Activated CD4-positive, alpha-beta T cell treated with anti-CD3 and anti-CD28 coated beads, Interleukin-2, amount 10 ng/mL, durations not matched to agents 24 days and 14 days (primary cell): ENCODE data around the gene CPED1. TPM values are rescaled to one million over a fixed set of nuclear protein-coding genes. Genes with fewer than 3 reads are reported as not detected.
"Not testable (repeated sequence)": the region's sequence is repeated elsewhere in the genome, so short reads cannot be mapped to it uniquely, and the experiment has no call there.

Source experiments
- DNase-seq: peaks from one replicate; pipeline ENCODE4 v3.0.0; 2022
- H3K27ac Mint-ChIP-seq: one replicate; pipeline ENCODE4 v1.8.0; 2022; ENCODE audit warnings: mild to moderate bottlenecking, mixed read lengths
- H3K27me3 Mint-ChIP-seq: one replicate; pipeline ENCODE4 v1.8.0; 2022; ENCODE audit warnings: mixed read lengths
- H3K36me3 Mint-ChIP-seq: one replicate; pipeline ENCODE4 v1.8.0; 2022; ENCODE audit warnings: low read depth, mild to moderate bottlenecking, mixed read lengths
- H3K4me1 Mint-ChIP-seq: one replicate; pipeline ENCODE4 v1.8.0; 2021; ENCODE audit warnings: mixed read lengths
- H3K4me3 Mint-ChIP-seq: one replicate; pipeline ENCODE4 v1.8.0; 2022; ENCODE audit warnings: mild to moderate bottlenecking, moderate library complexity, mixed read lengths
- H3K9me3 Mint-ChIP-seq: one replicate; pipeline ENCODE4 v1.8.0; 2021; ENCODE audit warnings: mixed read lengths
- intact Hi-C: fragments of 100-400 bp; cut with micrococcal nuclease; formaldehyde crosslinking; loops from one replicate; pipeline ENCODE4 v1.15.1; 2023
- total RNA-seq: library from RNA; stranded (reverse); gene quantifications from 2 replicates; pipeline ENCODE4 v1.2.3, GENCODE V29; 2022

Gene CPED1
- total RNA-seq, 1 donor from 2014 or later: not detected

DNA sequence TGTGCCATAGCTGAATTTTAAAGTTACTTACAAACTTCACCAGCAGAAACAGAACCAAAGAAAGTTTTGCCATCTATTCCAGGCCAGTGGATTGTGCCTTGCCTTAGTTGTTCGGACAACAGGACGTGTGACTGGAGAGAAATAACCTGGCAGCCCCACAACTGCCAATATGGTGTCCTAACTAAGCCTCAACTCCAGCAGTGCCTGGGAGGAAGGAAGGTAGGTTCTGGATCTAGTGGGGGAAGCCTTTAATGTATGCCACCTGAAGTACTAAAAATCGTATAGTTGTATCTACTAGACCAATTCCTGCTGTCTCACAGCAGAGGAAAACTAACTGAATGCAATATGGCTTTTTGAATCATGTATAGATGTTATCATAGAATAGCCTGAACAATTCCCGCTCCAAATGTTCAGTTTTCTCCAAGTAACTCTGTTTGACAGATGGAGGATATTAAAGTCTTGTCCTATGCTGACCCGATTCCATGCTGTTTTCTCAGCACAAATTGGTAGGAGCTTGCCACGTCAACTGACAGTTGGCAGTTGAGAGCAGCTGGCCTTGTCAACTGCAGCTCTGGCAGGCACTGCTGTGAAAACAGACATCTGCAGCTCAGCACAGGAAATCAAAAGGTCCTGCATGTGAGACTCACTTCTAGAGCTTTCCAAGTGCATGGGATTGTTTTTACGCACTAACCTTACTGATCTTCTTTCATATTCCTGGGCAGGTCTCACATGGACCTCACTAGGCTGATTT, 255.8 kb downstream of the CPED1 start:
- Mint-ChIP-seq H3K27ac (no peak overlapping the region), H3K4me3 (no peak overlapping the region), H3K9me3 (no peaks in the 10 kb centered on the region), H3K36me3 (no peaks in the 10 kb centered on the region), H3K27me3 (no peaks in the 10 kb centered on the region), H3K4me1 (no peaks in the 10 kb centered on the region)
- DNase-seq: no peak
- intact Hi-C loops: no loop called here

DNA sequence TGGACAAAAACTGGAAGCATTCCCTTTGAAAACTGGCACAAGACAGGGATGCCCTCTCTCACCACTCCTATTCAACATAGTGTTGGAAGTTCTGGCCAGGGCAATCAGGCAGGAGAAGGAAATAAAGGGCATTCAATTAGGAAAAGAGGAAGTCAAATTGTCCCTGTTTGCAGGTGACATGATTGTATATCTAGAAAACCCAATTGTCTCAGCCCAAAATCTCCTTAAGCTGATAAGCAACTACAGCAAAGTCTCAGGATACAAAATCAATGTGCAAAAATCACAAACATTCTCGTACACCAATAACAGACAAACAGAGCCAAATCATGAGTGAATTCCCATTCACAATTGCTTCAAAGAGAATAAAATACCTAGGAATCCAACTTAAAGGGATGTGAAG, 262.9 kb downstream of the CPED1 start:
- H3K4me3 Mint-ChIP-seq, H3K27ac Mint-ChIP-seq, H3K36me3 Mint-ChIP-seq, H3K27me3 Mint-ChIP-seq, intact Hi-C loops, H3K4me1 Mint-ChIP-seq, DNase-seq, H3K9me3 Mint-ChIP-seq: not testable (repeated sequence)

DNA sequence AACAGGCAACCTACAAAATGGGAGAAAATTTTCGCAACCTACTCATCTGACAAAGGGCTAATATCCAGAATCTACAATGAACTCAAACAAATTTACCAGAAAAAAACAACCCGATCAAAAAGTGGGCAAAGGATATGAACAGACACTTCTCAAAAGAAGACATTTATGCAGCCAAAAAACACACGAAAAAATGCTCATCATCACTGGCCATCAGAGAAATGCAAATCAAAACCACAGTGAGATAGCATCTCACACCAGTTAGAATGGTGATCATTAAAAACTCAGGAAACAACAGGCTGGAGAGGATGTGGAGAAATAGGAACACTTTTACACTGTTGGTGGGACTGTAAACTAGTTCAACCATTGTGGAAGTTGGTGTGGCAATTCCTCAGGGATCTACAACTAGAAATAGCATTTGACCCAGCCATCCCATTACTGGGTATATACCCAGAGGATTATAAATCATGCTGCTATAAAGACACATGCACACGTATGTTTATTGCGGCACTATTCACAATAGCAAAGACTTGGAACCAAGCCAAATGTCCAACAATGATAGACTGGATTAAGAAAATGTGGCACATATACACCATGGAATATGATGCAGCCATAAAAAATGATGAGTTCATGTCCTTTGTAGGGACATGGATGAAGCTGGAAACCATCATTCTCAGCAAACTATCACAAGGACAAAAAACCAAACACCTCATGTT, 264.2 kb downstream of the CPED1 start:
- DNase-seq, H3K27me3 Mint-ChIP-seq, H3K4me1 Mint-ChIP-seq, H3K36me3 Mint-ChIP-seq, H3K4me3 Mint-ChIP-seq, H3K27ac Mint-ChIP-seq, intact Hi-C loops, H3K9me3 Mint-ChIP-seq: not testable (repeated sequence)

DNA sequence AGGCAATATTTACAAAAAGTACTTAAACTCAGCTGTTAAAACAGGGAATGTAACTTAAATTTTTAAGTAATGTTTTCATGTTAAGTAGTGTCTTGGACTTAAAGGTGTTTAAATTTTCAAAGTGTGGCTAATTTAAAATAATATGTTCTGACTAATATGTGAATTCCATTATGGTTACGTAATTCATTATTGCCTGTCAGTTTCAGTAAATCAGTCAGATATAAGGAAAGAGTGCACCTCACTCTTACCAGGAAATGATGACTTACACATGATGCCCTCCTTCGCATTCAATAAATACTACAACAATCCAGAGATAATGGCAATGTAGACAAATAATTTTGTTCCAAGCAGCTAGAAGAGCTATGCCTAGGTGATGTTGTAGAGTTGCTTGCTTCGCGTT, 271.3 kb downstream of the CPED1 start:
- H3K9me3 Mint-ChIP-seq: no peaks in the 10 kb centered on the region
- DNase-seq: no peak
- peaks cover 1% of the 10 kb centered on the region for H3K27me3 Mint-ChIP-seq
- intact Hi-C loops: no loop called here
- H3K36me3 Mint-ChIP-seq: no peaks in the 10 kb centered on the region
- H3K27ac Mint-ChIP-seq: no peak overlapping the region
- no peak overlapping the region for H3K4me3 Mint-ChIP-seq
- no peaks in the 10 kb centered on the region for H3K4me1 Mint-ChIP-seq

DNA sequence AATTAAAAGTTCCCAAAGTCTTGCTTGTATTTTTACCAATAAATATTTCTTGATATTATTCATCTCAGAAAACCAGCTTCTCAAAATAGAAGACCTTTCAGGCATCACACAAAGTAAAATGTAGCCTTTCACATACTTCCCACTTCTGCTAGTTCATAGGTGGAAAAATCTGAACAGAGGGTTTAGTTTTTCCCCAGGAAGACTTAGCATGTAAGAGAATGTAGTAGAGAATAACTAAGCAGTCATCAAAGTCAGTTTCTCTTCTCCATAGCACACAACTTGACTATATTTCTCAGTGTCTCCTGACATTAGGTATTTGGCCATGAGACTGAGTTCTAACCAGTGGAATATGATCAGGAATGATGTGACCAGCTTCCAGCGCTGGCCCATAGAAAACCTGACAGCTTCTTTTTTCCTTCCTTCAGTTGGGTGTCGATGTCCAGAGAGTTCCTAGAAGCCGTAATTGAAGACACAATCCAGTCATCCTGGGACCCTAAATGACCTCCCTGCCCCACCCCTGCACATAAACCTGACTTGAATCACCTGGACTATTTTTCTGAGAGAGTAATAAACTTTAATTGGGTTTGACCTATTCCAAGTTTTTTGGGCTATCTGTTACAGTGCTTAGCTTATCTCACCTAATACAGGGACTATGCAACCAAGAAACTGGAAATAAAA, 272.8 kb downstream of the CPED1 start:
- no peaks in the 10 kb centered on the region for H3K36me3 Mint-ChIP-seq
- H3K9me3 Mint-ChIP-seq: no peaks in the 10 kb centered on the region
- H3K27ac Mint-ChIP-seq: no peak overlapping the region
- no peak for DNase-seq
- intact Hi-C loops: no loop called here
- no peaks in the 10 kb centered on the region for H3K27me3 Mint-ChIP-seq
- no peaks in the 10 kb centered on the region for H3K4me1 Mint-ChIP-seq
- no peak overlapping the region for H3K4me3 Mint-ChIP-seq

DNA sequence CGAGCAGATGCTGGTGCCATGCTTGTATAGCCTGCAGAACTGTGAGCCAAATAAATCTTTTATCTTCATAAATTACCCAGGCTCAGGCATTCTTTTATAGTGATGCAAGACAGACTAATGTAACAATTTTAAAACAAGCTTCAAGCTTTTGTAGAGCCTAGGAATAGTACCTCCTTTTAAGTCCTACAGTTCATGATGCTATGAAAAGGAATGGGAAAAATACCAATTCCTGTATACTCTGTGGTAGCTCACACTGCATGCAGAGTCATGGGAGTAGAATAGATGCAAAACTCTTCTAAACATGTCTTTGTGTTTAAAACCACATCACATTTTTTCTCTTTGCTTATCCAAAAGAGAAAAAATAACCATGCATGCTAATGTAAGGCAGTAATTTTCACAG, 273.7 kb downstream of the CPED1 start:
- DNase-seq: no peak
- Mint-ChIP-seq H3K4me1 (no peaks in the 10 kb centered on the region), H3K36me3 (no peaks in the 10 kb centered on the region), H3K9me3 (no peaks in the 10 kb centered on the region), H3K27ac (no peak overlapping the region), H3K4me3 (no peak overlapping the region), H3K27me3 (peaks cover 2% of the 10 kb centered on the region)
- intact Hi-C loops: no loop called here

DNA sequence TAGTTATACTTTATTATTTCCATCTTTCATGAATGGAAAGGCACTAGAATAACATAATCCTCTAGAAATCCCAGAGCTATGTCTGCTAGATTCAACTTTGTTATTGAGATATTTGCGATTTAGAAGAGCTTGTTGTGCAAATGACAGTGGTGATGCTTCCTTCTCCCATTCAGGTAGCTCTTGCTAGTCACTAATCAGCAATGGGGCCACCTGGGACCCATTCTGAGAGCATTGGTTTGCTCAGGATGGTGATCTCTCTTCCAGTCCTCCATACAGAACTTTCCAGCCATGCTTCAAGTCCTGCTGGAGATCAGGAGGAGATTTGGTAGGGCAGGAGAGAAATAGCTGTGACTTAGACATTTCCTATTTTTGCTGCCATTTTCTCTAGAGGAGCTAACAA, 274.5 kb downstream of the CPED1 start:
- Mint-ChIP-seq H3K27me3 (peaks cover 4% of the 10 kb centered on the region), H3K4me3 (no peak overlapping the region), H3K4me1 (no peaks in the 10 kb centered on the region), H3K9me3 (no peaks in the 10 kb centered on the region), H3K27ac (no peak overlapping the region), H3K36me3 (no peaks in the 10 kb centered on the region)
- DNase-seq: no peak
- intact Hi-C loops: no loop called here

DNA sequence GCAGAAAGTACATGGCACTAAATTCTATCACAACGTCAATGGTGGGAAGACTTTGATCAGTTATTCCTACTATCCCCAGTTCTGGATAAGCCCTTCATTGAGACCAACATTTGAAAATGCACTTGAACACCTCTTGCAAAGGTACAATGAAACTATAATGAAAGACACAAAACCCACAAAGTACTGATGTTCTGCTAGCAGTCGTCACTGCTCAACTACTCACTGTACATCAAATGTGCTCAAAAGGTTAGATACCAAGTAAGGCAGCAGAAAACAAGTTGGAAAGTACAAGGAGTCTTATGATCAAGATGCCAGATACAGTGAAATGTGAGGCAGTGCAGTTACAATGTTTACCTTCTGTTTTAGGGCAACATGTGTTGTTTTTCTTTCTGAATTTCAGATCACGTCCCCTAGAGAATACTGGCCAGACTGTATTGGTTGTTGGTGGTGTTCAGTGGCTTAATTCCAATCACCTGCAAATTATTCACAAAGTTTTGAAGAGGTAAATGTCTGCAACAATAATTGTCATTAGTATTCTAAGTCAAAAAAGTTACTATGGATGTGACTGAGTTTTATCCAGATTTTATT, 277.9 kb downstream of the CPED1 start:
- Mint-ChIP-seq H3K4me1 (peaks cover 4% of the 10 kb centered on the region), H3K27ac (no peak overlapping the region), H3K36me3 (no peaks in the 10 kb centered on the region), H3K9me3 (peaks cover 4% of the 10 kb centered on the region), H3K4me3 (no peak overlapping the region), H3K27me3 (peaks cover 7% of the 10 kb centered on the region)
- no peak for DNase-seq
- intact Hi-C loops: no loop called here

DNA sequence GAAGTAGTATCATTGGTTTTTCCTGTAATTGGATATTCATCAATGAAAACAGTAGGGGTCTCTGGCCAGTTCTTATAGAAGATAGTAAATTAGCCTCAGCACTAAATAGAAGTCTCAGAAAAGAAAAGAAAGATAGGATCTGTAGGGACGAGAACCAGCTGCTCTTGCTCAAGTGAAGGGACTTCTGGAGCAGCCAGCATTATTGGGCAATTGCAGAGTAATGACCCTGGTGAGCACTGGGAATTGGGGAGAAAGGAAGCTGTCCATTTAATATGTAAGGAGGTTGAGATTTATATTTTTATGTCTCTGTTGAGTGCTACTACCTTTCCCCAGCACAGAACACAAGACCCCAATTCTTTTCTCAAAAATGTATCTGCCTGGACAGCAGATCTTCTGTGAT, 279.1 kb downstream of the CPED1 start:
- DNase-seq: no peak
- intact Hi-C loops: no loop called here
- H3K27me3 Mint-ChIP-seq: peaks cover 7% of the 10 kb centered on the region
- H3K27ac Mint-ChIP-seq: no peak overlapping the region
- no peak overlapping the region for H3K4me3 Mint-ChIP-seq
- no peaks in the 10 kb centered on the region for H3K36me3 Mint-ChIP-seq
- peaks cover 8% of the 10 kb centered on the region for H3K4me1 Mint-ChIP-seq
- H3K9me3 Mint-ChIP-seq: peaks cover 4% of the 10 kb centered on the region

DNA sequence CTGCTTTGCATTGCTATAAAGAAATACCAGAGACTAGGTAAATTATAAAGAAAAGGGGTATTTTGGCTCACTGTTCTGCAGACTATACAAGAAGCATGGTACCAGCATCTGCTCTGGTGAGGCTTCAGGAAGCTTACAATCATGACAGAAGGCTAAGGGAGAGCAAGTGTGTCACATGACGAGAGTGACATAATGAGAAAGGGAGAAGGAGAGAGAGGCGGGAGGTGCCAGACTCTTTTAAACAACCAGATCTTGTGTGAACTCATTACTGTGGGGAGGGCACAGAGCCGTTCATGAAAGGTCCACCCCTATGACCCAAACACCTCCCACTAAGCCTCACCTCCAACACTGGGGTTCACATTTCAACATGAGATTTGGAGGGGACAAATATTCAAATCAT, 281.3 kb downstream of the CPED1 start:
- no peaks in the 10 kb centered on the region for H3K36me3 Mint-ChIP-seq
- H3K9me3 Mint-ChIP-seq: peaks cover 4% of the 10 kb centered on the region
- peaks cover 10% of the 10 kb centered on the region for H3K27me3 Mint-ChIP-seq
- intact Hi-C loops: no loop called here
- peaks cover 10% of the 10 kb centered on the region for H3K4me1 Mint-ChIP-seq
- no peak overlapping the region for H3K4me3 Mint-ChIP-seq
- no peak for DNase-seq
- no peak overlapping the region for H3K27ac Mint-ChIP-seq

DNA sequence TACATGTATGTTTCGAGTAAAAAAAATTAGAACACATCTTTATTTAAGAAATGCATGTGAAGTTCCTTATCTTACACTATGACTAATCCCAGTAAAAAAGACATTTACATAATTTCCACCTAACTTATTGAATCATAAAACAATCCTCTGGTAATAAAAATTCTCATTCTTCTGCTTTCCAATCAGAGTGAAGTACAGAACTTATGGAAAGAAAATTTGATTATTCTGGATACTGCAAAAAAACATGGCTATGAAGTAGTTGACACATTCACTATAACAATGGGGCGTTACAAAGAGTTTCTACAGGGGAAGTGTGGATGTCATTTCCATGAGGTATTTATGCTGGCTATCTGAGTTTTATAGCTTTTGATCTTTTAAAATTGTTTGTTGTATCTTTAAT, 282.6 kb downstream of the CPED1 start:
- intact Hi-C loops: no loop called here
- Mint-ChIP-seq H3K27ac (no peak overlapping the region), H3K4me3 (no peak overlapping the region), H3K4me1 (peaks cover 10% of the 10 kb centered on the region), H3K9me3 (peaks cover 4% of the 10 kb centered on the region), H3K36me3 (no peaks in the 10 kb centered on the region), H3K27me3 (peaks cover 13% of the 10 kb centered on the region)
- no peak for DNase-seq

DNA sequence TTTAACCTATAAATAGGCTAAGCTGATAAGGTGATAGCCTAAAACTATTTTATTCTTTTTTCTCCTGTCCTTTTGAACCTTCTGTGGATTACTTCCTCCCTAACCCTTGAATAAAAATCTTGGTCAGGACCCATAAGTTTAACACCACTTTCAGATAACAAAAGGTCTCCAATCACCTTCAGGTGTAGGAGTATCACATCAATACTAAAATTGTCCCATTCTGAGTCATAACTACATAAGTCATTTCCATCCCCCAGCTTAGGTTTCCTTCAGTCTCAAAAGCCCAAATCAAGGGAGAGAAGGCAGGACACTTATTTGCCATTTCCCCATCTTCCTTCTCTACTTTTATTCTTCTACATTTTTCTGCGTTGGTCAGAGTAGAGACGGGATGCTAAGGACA, 283.4 kb downstream of the CPED1 start:
- Mint-ChIP-seq H3K27ac (no peak overlapping the region), H3K9me3 (peaks cover 4% of the 10 kb centered on the region), H3K4me3 (no peak overlapping the region), H3K36me3 (no peaks in the 10 kb centered on the region), H3K27me3 (peaks cover 16% of the 10 kb centered on the region), H3K4me1 (peaks cover 10% of the 10 kb centered on the region)
- intact Hi-C loops: no loop called here
- no peak for DNase-seq

DNA sequence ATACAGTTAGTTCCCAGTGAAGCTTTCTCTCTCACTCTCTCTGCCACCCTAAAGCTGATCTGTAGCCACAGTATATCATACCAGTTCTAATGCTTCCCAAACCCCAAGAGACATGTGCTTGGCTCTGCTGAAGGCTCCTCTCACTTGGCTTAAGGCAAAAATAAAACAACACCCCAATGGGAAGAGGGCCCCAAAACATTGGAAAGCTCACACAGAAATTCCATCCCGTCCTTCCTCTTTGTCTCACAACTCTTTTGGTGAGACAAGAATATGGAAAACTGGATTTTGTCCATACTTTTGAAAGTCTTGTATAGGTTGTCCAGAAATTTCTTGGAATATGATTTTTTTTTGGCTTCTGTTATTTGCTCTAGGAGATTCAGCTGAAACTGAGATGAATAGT, 284.2 kb downstream of the CPED1 start:
- Mint-ChIP-seq H3K27me3 (peaks cover 22% of the 10 kb centered on the region), H3K27ac (no peak overlapping the region), H3K9me3 (peaks cover 4% of the 10 kb centered on the region), H3K36me3 (no peaks in the 10 kb centered on the region), H3K4me3 (no peak overlapping the region), H3K4me1 (peaks cover 11% of the 10 kb centered on the region)
- intact Hi-C loops: no loop called here
- no peak for DNase-seq
